Measurements from ENCODE around the gene ANTXR1. TPM values are rescaled to one million over a fixed set of nuclear protein-coding genes. Genes with fewer than 3 reads are reported as not detected.

The ANTXR1 gene
- total RNA-seq, 2 experiments from 2014 or later: 0.05 to 0.23 TPM

GRCh38 chr2:69054431-69054830, 41.5 kb downstream of the ANTXR1 start:
- H3K9me3 Mint-ChIP-seq: no peaks in the 10 kb centered on the region
- peaks cover 6% of the 10 kb centered on the region for H3K4me1 Mint-ChIP-seq
- no peaks in the 10 kb centered on the region for H3K36me3 Mint-ChIP-seq (ENCODE audit: low read depth)
- DNase-seq: peak; percentile 10
- H3K27me3 Mint-ChIP-seq: peaks cover 53% of the 10 kb centered on the region
- no peak overlapping the region for H3K27ac Mint-ChIP-seq
- ChIA-PET CTCF (no interaction called here), POLR2A (no interaction called here)
- no peak overlapping the region for H3K4me3 Mint-ChIP-seq

GRCh38 chr2:69055688-69056470, 42.9 kb downstream of the ANTXR1 start:
- Mint-ChIP-seq H3K27ac (no peak overlapping the region), H3K4me1 (peaks cover 6% of the 10 kb centered on the region), H3K4me3 (no peak overlapping the region), H3K9me3 (no peaks in the 10 kb centered on the region), H3K36me3 (ENCODE audit: low read depth) (no peaks in the 10 kb centered on the region), H3K27me3 (peaks cover 57% of the 10 kb centered on the region)
- DNase-seq: no peak
- ChIA-PET POLR2A (no interaction called here), CTCF (interaction anchor here (0.7 kb wide), 1 partner anchor 567 kb away, joined by 3 read pairs; no protein-coding TSS in a partner anchor)

- Mint-ChIP-seq H3K27ac (no peak overlapping the region), H3K4me3 (no peak overlapping the region), H3K4me1 (peaks cover 6% of the 10 kb centered on the region), H3K27me3 (peaks cover 67% of the 10 kb centered on the region), H3K9me3 (no peaks in the 10 kb centered on the region), H3K36me3 (ENCODE audit: low read depth) (no peaks in the 10 kb centered on the region)
- ChIA-PET POLR2A (no interaction called here), CTCF (interaction anchor here (0.9 kb wide), 1 partner anchor 10 kb away, joined by 3 read pairs; no protein-coding TSS in a partner anchor)
- DNase-seq: no peak
These were observed 44.7 kb downstream of the ANTXR1 start for GRCh38 chr2:69057660-69058059.

GRCh38 chr2:69059731-69060290, 46.8 kb downstream of the ANTXR1 start:
- no peaks in the 10 kb centered on the region for H3K9me3 Mint-ChIP-seq
- H3K36me3 Mint-ChIP-seq (ENCODE audit: low read depth): no peaks in the 10 kb centered on the region
- ChIA-PET POLR2A (no interaction called here), CTCF (no interaction called here)
- no peak overlapping the region for H3K27ac Mint-ChIP-seq
- no peak for DNase-seq
- no peaks in the 10 kb centered on the region for H3K4me1 Mint-ChIP-seq
- H3K27me3 Mint-ChIP-seq: peaks cover 71% of the 10 kb centered on the region
- H3K4me3 Mint-ChIP-seq: no peak overlapping the region

- DNase-seq: no peak
- Mint-ChIP-seq H3K27ac (no peak overlapping the region), H3K27me3 (peaks cover 72% of the 10 kb centered on the region), H3K4me1 (no peaks in the 10 kb centered on the region), H3K4me3 (no peak overlapping the region), H3K36me3 (ENCODE audit: low read depth) (no peaks in the 10 kb centered on the region), H3K9me3 (no peaks in the 10 kb centered on the region)
- CTCF ChIA-PET: no interaction called here
- POLR2A ChIA-PET: no interaction called here
These were observed 48.0 kb downstream of the ANTXR1 start for GRCh38 chr2:69060938-69061501.

GRCh38 chr2:69061525-69061924, 48.5 kb downstream of the ANTXR1 start:
- Mint-ChIP-seq H3K27ac (no peak overlapping the region), H3K4me1 (no peaks in the 10 kb centered on the region), H3K36me3 (ENCODE audit: low read depth) (no peaks in the 10 kb centered on the region), H3K4me3 (no peak overlapping the region), H3K27me3 (peaks cover 71% of the 10 kb centered on the region), H3K9me3 (no peaks in the 10 kb centered on the region)
- ChIA-PET CTCF (no interaction called here), POLR2A (no interaction called here)
- no peak for DNase-seq

GRCh38 chr2:69062307-69062962, 49.5 kb downstream of the ANTXR1 start:
- DNase-seq: no peak
- H3K4me1 Mint-ChIP-seq: no peaks in the 10 kb centered on the region
- H3K9me3 Mint-ChIP-seq: no peaks in the 10 kb centered on the region
- no peak overlapping the region for H3K27ac Mint-ChIP-seq
- CTCF ChIA-PET: no interaction called here
- H3K36me3 Mint-ChIP-seq (ENCODE audit: low read depth): no peaks in the 10 kb centered on the region
- no peak overlapping the region for H3K4me3 Mint-ChIP-seq
- H3K27me3 Mint-ChIP-seq: peaks cover 72% of the 10 kb centered on the region
- POLR2A ChIA-PET: no interaction called here

GRCh38 chr2:69065735-69066336, 52.9 kb downstream of the ANTXR1 start:
- no peaks in the 10 kb centered on the region for H3K36me3 Mint-ChIP-seq (ENCODE audit: low read depth)
- no peaks in the 10 kb centered on the region for H3K9me3 Mint-ChIP-seq
- ChIA-PET CTCF (interaction anchor here (1.4 kb wide), 1 partner anchor 14 kb away, joined by 3 read pairs; no protein-coding TSS in a partner anchor), POLR2A (no interaction called here)
- no peak overlapping the region for H3K4me3 Mint-ChIP-seq
- no peaks in the 10 kb centered on the region for H3K4me1 Mint-ChIP-seq
- no peak overlapping the region for H3K27ac Mint-ChIP-seq
- DNase-seq: no peak
- peaks cover 58% of the 10 kb centered on the region for H3K27me3 Mint-ChIP-seq

GRCh38 chr2:69067026-69067630, 54.1 kb downstream of the ANTXR1 start:
- H3K27me3 Mint-ChIP-seq: peaks cover 46% of the 10 kb centered on the region
- H3K4me3 Mint-ChIP-seq: no peak overlapping the region

GRCh38 chr2:69067866-69068265, 54.9 kb downstream of the ANTXR1 start:
- DNase-seq: no peak
- H3K36me3 Mint-ChIP-seq (ENCODE audit: low read depth): no peaks in the 10 kb centered on the region
- no peak overlapping the region for H3K4me3 Mint-ChIP-seq
- H3K27me3 Mint-ChIP-seq: peaks cover 42% of the 10 kb centered on the region
- H3K4me1 Mint-ChIP-seq: no peaks in the 10 kb centered on the region
- no peak overlapping the region for H3K27ac Mint-ChIP-seq
- CTCF ChIA-PET: interaction anchor here (1.7 kb wide), 1 partner anchor 10 kb away, joined by 3 read pairs; no protein-coding TSS in a partner anchor
- H3K9me3 Mint-ChIP-seq: no peaks in the 10 kb centered on the region
- POLR2A ChIA-PET: no interaction called here

More at GRCh38 chr2:69067026-69067630, 54.1 kb downstream of the ANTXR1 start:
- Mint-ChIP-seq H3K27ac (no peak overlapping the region), H3K36me3 (ENCODE audit: low read depth) (no peaks in the 10 kb centered on the region), H3K9me3 (no peaks in the 10 kb centered on the region), H3K4me1 (no peaks in the 10 kb centered on the region)
- ChIA-PET POLR2A (no interaction called here), CTCF (interaction anchor here (1.7 kb wide), 1 partner anchor 9 kb away, joined by 3 read pairs; no protein-coding TSS in a partner anchor)
- no peak for DNase-seq

- no peak for DNase-seq
- POLR2A ChIA-PET: no interaction called here
- H3K27ac Mint-ChIP-seq: no peak overlapping the region
- no peaks in the 10 kb centered on the region for H3K9me3 Mint-ChIP-seq
- H3K36me3 Mint-ChIP-seq (ENCODE audit: low read depth): no peaks in the 10 kb centered on the region
- H3K4me3 Mint-ChIP-seq: no peak overlapping the region
- CTCF ChIA-PET: no interaction called here
- H3K4me1 Mint-ChIP-seq: no peaks in the 10 kb centered on the region
- H3K27me3 Mint-ChIP-seq: peaks cover 36% of the 10 kb centered on the region
These were observed 58.0 kb downstream of the ANTXR1 start for GRCh38 chr2:69070969-69071368.

GRCh38 chr2:69073928-69074570, 61.1 kb downstream of the ANTXR1 start:
- DNase-seq: no peak
- H3K27ac Mint-ChIP-seq: no peak overlapping the region
- no peaks in the 10 kb centered on the region for H3K36me3 Mint-ChIP-seq (ENCODE audit: low read depth)
- no peak overlapping the region for H3K4me3 Mint-ChIP-seq
- H3K9me3 Mint-ChIP-seq: no peaks in the 10 kb centered on the region
- POLR2A ChIA-PET: no interaction called here
- CTCF ChIA-PET: no interaction called here
- H3K4me1 Mint-ChIP-seq: no peaks in the 10 kb centered on the region
- peaks cover 17% of the 10 kb centered on the region for H3K27me3 Mint-ChIP-seq
